SK-N-SH (cell line): ENCODE data around the gene CUEDC2.

Experiments used
- CTCF ChIP-seq: fragments of 200-600 bp; sonication (generic); IDR thresholded peaks from 2 replicates; pipeline ENCODE4 v1.6.1; 2017; ENCODE audit warnings: antibody characterized with exemption, mild to moderate bottlenecking, moderate library complexity
- EP300 ChIP-seq, 2 experiments: IDR thresholded peaks; 2 replicates each; pipeline versions ENCODE4 v1.4.0 to v1.6.1; 2012; ENCODE audit warnings: borderline replicate concordance in 1 of 2, low read depth in 1 of 2, low read length in 1 of 2
- POLR2AphosphoS5 ChIP-seq: IDR thresholded peaks from 2 replicates; pipeline ENCODE4 v1.6.1; 2012; ENCODE audit warnings: low read depth, low read length
- REST ChIP-seq: IDR thresholded peaks from 2 replicates; pipeline ENCODE4 v1.6.1; 2012; ENCODE audit warnings: mild to moderate bottlenecking, low read depth, low read length, moderate library complexity
- RFX5 ChIP-seq: IDR thresholded peaks from 2 replicates; pipeline ENCODE4 v1.6.1; 2012; ENCODE audit warnings: mild to moderate bottlenecking, improper control_type of control experiment, low read length
- SMC3 ChIP-seq: IDR thresholded peaks from 2 replicates; pipeline ENCODE4 v1.6.1; 2012; ENCODE audit warnings: low read depth, low read length, improper control_type of control experiment

- TF ChIP-seq SMC3 (no peak), CTCF (no peak), RFX5 (no peak), EP300 (IDR thresholded peaks at IDR 0.05; ENCODE audit: borderline replicate concordance in 1 of 2, low read depth in 1 of 2, low read length in 1 of 2) (no peak), REST (peak; percentile 85), POLR2AphosphoS5 (0 out of 2 replicates have a peak, but pooled peaks have one; percentile 23)
Measured at GRCh38 chr10:102461187-102462054, 29.0 kb upstream of the CUEDC2 start.
